PC-9 (cell line): ENCODE results near the gene SYCP2L. TPM values are rescaled to one million over a fixed set of nuclear protein-coding genes. Genes with fewer than 3 reads are reported as not detected.

Source experiments
- BruUV-seq: library from RNA; stranded (reverse); fragments of 400-500 nt; replicated peaks from 2 replicates; lab custom pipeline; 2021; lab: Mats Ljungman, UMichigan
- CTCF ChIA-PET: fragments of 300-600 bp; sonication (Branson Sonifier 250); formaldehyde crosslinking; loops from one replicate; lab custom pipeline; 2022; ENCODE audit warnings: antibody characterized with exemption; lab: Charles Lee
- POLR2A ChIA-PET: fragments of 300-600 bp; sonication (Branson Sonifier 250); formaldehyde crosslinking; loops from one replicate; lab custom pipeline; 2022; ENCODE audit warnings: antibody characterized with exemption; ENCODE audit not compliant: unreplicated experiment; lab: Charles Lee
- DNase-seq, 2 experiments: peaks; one replicate each; pipeline versions ENCODE4 v3.0.0 to v3.0.0-alpha.2; 2015 to 2022; ENCODE audit warnings: mixed read lengths in 1 of 2
- H2AFZ ChIP-seq: fragments of 200-600 bp; sonication (generic); 2 replicates; pipeline ENCODE4 v1.8.1; 2017; ENCODE audit warnings: antibody characterized with exemption
- H3F3A ChIP-seq: fragments of 200-600 bp; sonication (generic); 2 replicates; pipeline ENCODE4 v1.8.1; 2017; ENCODE audit warnings: antibody characterized with exemption, mild to moderate bottlenecking, low read depth; ENCODE audit not compliant: insufficient read depth
- H3K27ac ChIP-seq: fragments of 200-600 bp; sonication (generic); 2 replicates; pipeline ENCODE4 v1.6.1; 2016; ENCODE audit warnings: mixed run types
- H3K27me3 ChIP-seq: fragments of 200-600 bp; sonication (generic); 2 replicates; pipeline ENCODE4 v1.6.1; 2016; ENCODE audit warnings: low read depth, mixed run types; ENCODE audit not compliant: insufficient read depth
- H3K36me3 ChIP-seq: fragments of 200-600 bp; sonication (generic); 2 replicates; pipeline ENCODE4 v1.6.1; 2016; ENCODE audit warnings: low read depth, mixed run types
- H3K4me1 ChIP-seq: fragments of 200-600 bp; sonication (generic); replicated peaks from 2 replicates; pipeline ENCODE4 v1.6.1; 2016; ENCODE audit warnings: mixed run types; ENCODE audit not compliant: insufficient read depth
- H3K4me2 ChIP-seq: fragments of 200-600 bp; sonication (generic); 2 replicates; pipeline ENCODE4 v1.6.1; 2017; ENCODE audit warnings: mixed run types
- H3K4me3 ChIP-seq: fragments of 200-600 bp; sonication (generic); 2 replicates; pipeline ENCODE4 v1.6.1; 2016; ENCODE audit warnings: mixed run types
- H3K79me2 ChIP-seq: fragments of 200-600 bp; sonication (generic); 2 replicates; pipeline ENCODE4 v1.6.1; 2017; ENCODE audit warnings: low read depth, mixed run types
- H3K9me2 ChIP-seq: fragments of 200-600 bp; sonication (generic); 2 replicates; pipeline ENCODE4 v1.8.1; 2017; ENCODE audit warnings: mild to moderate bottlenecking; ENCODE audit not compliant: insufficient read depth
- H3K9me3 ChIP-seq: fragments of 200-600 bp; sonication (generic); 2 replicates; pipeline ENCODE4 v1.8.1; 2016; ENCODE audit warnings: low read depth; ENCODE audit not compliant: insufficient read depth
- H4K20me1 ChIP-seq: fragments of 200-600 bp; sonication (generic); 2 replicates; pipeline ENCODE4 v1.8.1; 2017; ENCODE audit not compliant: insufficient read depth
- CTCF ChIP-seq: fragments of 200-600 bp; sonication (generic); conservative IDR thresholded peaks from 2 replicates; pipeline ENCODE4 v1.6.1; 2017; ENCODE audit warnings: mixed run types, antibody characterized with exemption, mild to moderate bottlenecking, moderate library complexity
- EZH2 ChIP-seq: fragments of 200-600 bp; sonication (generic); IDR thresholded peaks from 2 replicates; pipeline ENCODE4 v1.8.0; 2017; ENCODE audit warnings: antibody characterized with exemption, low read depth
- intact Hi-C: fragments of 100-400 bp; cut with micrococcal nuclease; formaldehyde crosslinking; loops from one replicate; pipeline ENCODE4 v1.10.0; 2022; ENCODE audit not compliant: unreplicated experiment
- total RNA-seq: library from RNA; stranded (reverse); gene quantifications from 2 replicates; pipeline ENCODE4 v1.2.3, GENCODE V29; 2021

SYCP2L gene
- total RNA-seq, 1 experiment from 2014 or later = 12.6 TPM

GRCh38 chr6:10957414-10957886 is 70.6 kb downstream of the SYCP2L start:
- Histone ChIP-seq H3K4me2 (no peak overlapping the region), H3K9me3 (no peaks in the 10 kb centered on the region), H2AFZ (no peak overlapping the region), H3K36me3 (no peaks in the 10 kb centered on the region), H3F3A (no peaks in the 10 kb centered on the region), H3K27ac (no peak overlapping the region), H3K4me1 (no peaks in the 10 kb centered on the region), H3K27me3 (no peaks in the 10 kb centered on the region), H4K20me1 (no peaks in the 10 kb centered on the region), H3K4me3 (no peak overlapping the region), H3K9me2 (no peaks in the 10 kb centered on the region), H3K79me2 (no peaks in the 10 kb centered on the region)
- BruUV-seq = no TSS peak
- TF ChIP-seq EZH2 = no peak
- intact Hi-C loops = no loop called here
- CTCF ChIA-PET = interaction anchor here (0.7 kb wide), 1 partner anchor 602 kb away, joined by 3 read pairs; no protein-coding TSS in a partner anchor
- no peak for DNase-seq
- POLR2A ChIA-PET = no interaction called here

- BruUV-seq = no TSS peak
- CTCF ChIA-PET = no interaction called here
Observed at GRCh38 chr6:10960171-10960570, 73.3 kb downstream of the SYCP2L start.

GRCh38 chr6:10961837-10962236 is 75.0 kb downstream of the SYCP2L start:
- TF ChIP-seq EZH2 (no peak), CTCF (no peak)
- ChIA-PET POLR2A (interaction anchor here (0.6 kb wide), 1 partner anchor 270 kb away, joined by 5 read pairs; the partner anchor contains the start of gene NEDD9), CTCF (interaction anchor here (0.6 kb wide), 1 partner anchor 40 kb away, joined by 3 read pairs; no protein-coding TSS in a partner anchor)
- no peak overlapping the region for H3K4me2 ChIP-seq
- no peaks in the 10 kb centered on the region for H3K36me3 ChIP-seq
- H3K9me3 ChIP-seq = no peaks in the 10 kb centered on the region
- H3K4me3 ChIP-seq = no peak overlapping the region
- no peaks in the 10 kb centered on the region for H3K27me3 ChIP-seq
- no peaks in the 10 kb centered on the region for H3K79me2 ChIP-seq
- intact Hi-C loops = no loop called here
- no peak overlapping the region for H3K27ac ChIP-seq
- BruUV-seq = no TSS peak
- H3K9me2 ChIP-seq = no peaks in the 10 kb centered on the region
- no peaks in the 10 kb centered on the region for H3F3A ChIP-seq
- H4K20me1 ChIP-seq = no peaks in the 10 kb centered on the region
- no peak overlapping the region for H2AFZ ChIP-seq
- H3K4me1 ChIP-seq = no peaks in the 10 kb centered on the region
- no peak for DNase-seq

More at GRCh38 chr6:10960171-10960570, 73.3 kb downstream of the SYCP2L start:
- TF ChIP-seq EZH2 (no peak), CTCF (no peak)
- Histone ChIP-seq H3K27me3 (no peaks in the 10 kb centered on the region), H3F3A (no peaks in the 10 kb centered on the region), H3K4me1 (no peaks in the 10 kb centered on the region), H3K4me3 (no peak overlapping the region), H3K9me3 (no peaks in the 10 kb centered on the region), H3K79me2 (no peaks in the 10 kb centered on the region), H3K27ac (no peak overlapping the region), H4K20me1 (no peaks in the 10 kb centered on the region), H3K36me3 (no peaks in the 10 kb centered on the region), H3K4me2 (no peak overlapping the region), H3K9me2 (no peaks in the 10 kb centered on the region), H2AFZ (no peak overlapping the region)
- intact Hi-C loops = no loop called here
- POLR2A ChIA-PET = no interaction called here
- no peak for DNase-seq

GRCh38 chr6:10962673-10963072 is 75.8 kb downstream of the SYCP2L start:
- Histone ChIP-seq H2AFZ (no peak overlapping the region), H3K4me2 (no peak overlapping the region), H3F3A (no peaks in the 10 kb centered on the region), H3K27me3 (no peaks in the 10 kb centered on the region), H4K20me1 (no peaks in the 10 kb centered on the region), H3K79me2 (no peaks in the 10 kb centered on the region), H3K4me1 (no peaks in the 10 kb centered on the region), H3K9me3 (no peaks in the 10 kb centered on the region), H3K4me3 (no peak overlapping the region), H3K27ac (no peak overlapping the region), H3K36me3 (no peaks in the 10 kb centered on the region), H3K9me2 (no peaks in the 10 kb centered on the region)
- ChIA-PET POLR2A (no interaction called here), CTCF (no interaction called here)
- DNase-seq = no peak
- no TSS peak for BruUV-seq
- TF ChIP-seq CTCF = no peak
- no peak for TF ChIP-seq EZH2
- intact Hi-C loops = no loop called here
